ENCODE results near the gene FER. TPM values are rescaled to one million over a fixed set of nuclear protein-coding genes. Genes with fewer than 3 reads are reported as not detected.

FER gene
- total and polyA plus RNA-seq, 10 of the 15 experiments (the other 5 are each of a cell fraction or from before 2014, with no cell fraction given), result 4.4 to 19.1 (median 9.6) TPM

GRCh38 chr5:108727651-108728565 lies 19.8 kb upstream of the FER start (continued):
- TF ChIP-seq PRDM15 (CRISPR knock-in tag; IDR thresholded peaks at IDR 0.05) (no peak), TCF12 (IDR thresholded peaks at IDR 0.05; ENCODE audit: low read depth, low read length) (0 out of 2 replicates have a peak, but pooled peaks have one; percentile 21), NR2C2 (IDR thresholded peaks at IDR 0.05; ENCODE audit: borderline replicate concordance, control insufficient read depth, insufficient read length, low read depth) (no peak), BACH1 (IDR thresholded peaks at IDR 0.05; ENCODE audit: borderline replicate concordance) (peak; percentile 71; the same call in 1 of the 2 replicates), ZBTB40 (IDR thresholded peaks at IDR 0.05; ENCODE audit: borderline replicate concordance) (no peak), ZNF384 (IDR thresholded peaks at IDR 0.05; ENCODE audit: borderline replicate concordance, low read depth, low read length) (no peak), NBN (IDR thresholded peaks at IDR 0.05) (peak; percentile 56; the same call in 1 of the 2 replicates), ASH2L (IDR thresholded peaks at IDR 0.05; ENCODE audit: borderline replicate concordance, low read depth) (peak; percentile 89; the same call in 1 of the 2 replicates), IRF5 (IDR thresholded peaks at IDR 0.05; ENCODE audit: borderline replicate concordance) (no peak), SMAD5 (IDR thresholded peaks at IDR 0.05; ENCODE audit: low read depth) (0 out of 2 replicates have a peak, but pooled peaks have one; percentile 58), MXI1 (IDR thresholded peaks at IDR 0.05; ENCODE audit: low read depth, low read length) (peak; percentile 34; the same call in 1 of the 2 replicates), BHLHE40 (IDR thresholded peaks at IDR 0.05; ENCODE audit: borderline replicate concordance in 1 of 2, low read depth in 2 of 2, low read length in 1 of 2) (peak in 1 of 2 experiments; percentile 45; a peak in 2 of 4 replicates), RBBP5 (conservative IDR thresholded peaks at IDR 0.05) (no peak)
- TF ChIP-seq, protein P1, sequence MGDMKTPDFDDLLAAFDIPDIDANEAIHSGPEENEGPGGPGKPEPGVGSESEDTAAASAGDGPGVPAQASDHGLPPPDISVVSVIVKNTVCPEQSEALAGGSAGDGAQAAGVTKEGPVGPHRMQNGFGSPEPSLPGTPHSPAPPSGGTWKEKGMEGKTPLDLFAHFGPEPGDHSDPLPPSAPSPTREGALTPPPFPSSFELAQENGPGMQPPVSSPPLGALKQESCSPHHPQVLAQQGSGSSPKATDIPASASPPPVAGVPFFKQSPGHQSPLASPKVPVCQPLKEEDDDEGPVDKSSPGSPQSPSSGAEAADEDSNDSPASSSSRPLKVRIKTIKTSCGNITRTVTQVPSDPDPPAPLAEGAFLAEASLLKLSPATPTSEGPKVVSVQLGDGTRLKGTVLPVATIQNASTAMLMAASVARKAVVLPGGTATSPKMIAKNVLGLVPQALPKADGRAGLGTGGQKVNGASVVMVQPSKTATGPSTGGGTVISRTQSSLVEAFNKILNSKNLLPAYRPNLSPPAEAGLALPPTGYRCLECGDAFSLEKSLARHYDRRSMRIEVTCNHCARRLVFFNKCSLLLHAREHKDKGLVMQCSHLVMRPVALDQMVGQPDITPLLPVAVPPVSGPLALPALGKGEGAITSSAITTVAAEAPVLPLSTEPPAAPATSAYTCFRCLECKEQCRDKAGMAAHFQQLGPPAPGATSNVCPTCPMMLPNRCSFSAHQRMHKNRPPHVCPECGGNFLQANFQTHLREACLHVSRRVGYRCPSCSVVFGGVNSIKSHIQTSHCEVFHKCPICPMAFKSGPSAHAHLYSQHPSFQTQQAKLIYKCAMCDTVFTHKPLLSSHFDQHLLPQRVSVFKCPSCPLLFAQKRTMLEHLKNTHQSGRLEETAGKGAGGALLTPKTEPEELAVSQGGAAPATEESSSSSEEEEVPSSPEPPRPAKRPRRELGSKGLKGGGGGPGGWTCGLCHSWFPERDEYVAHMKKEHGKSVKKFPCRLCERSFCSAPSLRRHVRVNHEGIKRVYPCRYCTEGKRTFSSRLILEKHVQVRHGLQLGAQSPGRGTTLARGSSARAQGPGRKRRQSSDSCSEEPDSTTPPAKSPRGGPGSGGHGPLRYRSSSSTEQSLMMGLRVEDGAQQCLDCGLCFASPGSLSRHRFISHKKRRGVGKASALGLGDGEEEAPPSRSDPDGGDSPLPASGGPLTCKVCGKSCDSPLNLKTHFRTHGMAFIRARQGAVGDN (IDR thresholded peaks at IDR 0.05), result peak; percentile 75; the same call in 1 of the 2 replicates
